H1 (cell line): ENCODE measurements around the gene SNRPE. TPM values are rescaled to one million over a fixed set of nuclear protein-coding genes. Genes with fewer than 3 reads are reported as not detected.

Experiments used
- CTCF ChIA-PET: fragments of 300-600 bp; sonication (Branson Sonifier 250); formaldehyde crosslinking; loops from one replicate; lab custom pipeline; 2021; ENCODE audit not compliant: partially characterized antibody; lab: Charles Lee
- POLR2A ChIA-PET: fragments of 300-600 bp; sonication (Branson Sonifier 250); formaldehyde crosslinking; loops from one replicate; lab custom pipeline; 2021; ENCODE audit warnings: inconsistent platforms; ENCODE audit not compliant: partially characterized antibody; lab: Charles Lee
- DNase-seq, 2 experiments: peaks; one replicate each; pipeline versions ENCODE4 v3.0.0 to v3.0.0-alpha.2; 2010 to 2022; ENCODE audit warnings: low spot score in 2 of 2, low read depth in 1 of 2, mixed read lengths in 1 of 2
- FAIRE-seq: peaks from 2 replicates; lab custom pipeline; 2011; peaks lifted over from hg19 to GRCh38; lab: Jason Lieb, UNC
- H2AFZ ChIP-seq: 2 replicates; pipeline ENCODE4 v1.8.1; 2012; ENCODE audit warnings: low read length, inconsistent platforms
- H2AK5ac ChIP-seq: 2 replicates; pipeline ENCODE4 v1.6.1; 2013; ENCODE audit warnings: low read depth, low read length
- H2BK120ac ChIP-seq: replicated peaks from 2 replicates; pipeline ENCODE3; 2013; ENCODE audit warnings: low read depth, low read length, inconsistent platforms
- H2BK12ac ChIP-seq: 2 replicates; pipeline ENCODE4 v1.6.1; 2013; ENCODE audit warnings: low read depth, low read length
- H2BK15ac ChIP-seq: 2 replicates; pipeline ENCODE4 v1.6.1; 2013; ENCODE audit warnings: low read length
- H2BK20ac ChIP-seq: 2 replicates; pipeline ENCODE4 v1.6.1; 2013; ENCODE audit warnings: low read length
- H2BK5ac ChIP-seq: 2 replicates; pipeline ENCODE4 v1.6.1; 2013; ENCODE audit warnings: low read depth, low read length
- H3K14ac ChIP-seq: 2 replicates; pipeline ENCODE4 v1.6.1; 2013; ENCODE audit warnings: inconsistent platforms; ENCODE audit not compliant: insufficient read length
- H3K18ac ChIP-seq: 2 replicates; pipeline ENCODE4 v1.6.1; 2013; ENCODE audit warnings: low read length; ENCODE audit errors: extremely low read depth
- H3K23ac ChIP-seq: 2 replicates; pipeline ENCODE4 v1.6.1; 2013; ENCODE audit warnings: inconsistent platforms; ENCODE audit not compliant: insufficient read length
- H3K23me2 ChIP-seq: 2 replicates; pipeline ENCODE4 v1.6.1; 2013; ENCODE audit warnings: low read depth, low read length
- H3K27ac ChIP-seq: 2 replicates; pipeline ENCODE4 v1.6.1; 2011; ENCODE audit warnings: low read depth, low read length, inconsistent platforms
- H3K27me3 ChIP-seq, 4 experiments: replicated peaks in 1 of 4; 1 replicate in 1 of 4; 2 replicates in 3 of 4; pipeline versions ENCODE4 v1.6.1 to v1.8.1; 2011 to 2013; ENCODE audit warnings: low read length in 3 of 4, mild to moderate bottlenecking in 3 of 4, inconsistent platforms in 2 of 4, mixed read lengths in 2 of 4, moderate library complexity in 1 of 4; ENCODE audit not compliant: control insufficient read depth in 3 of 4, insufficient read depth in 3 of 4; ENCODE audit errors: extremely low read depth in 1 of 4
- H3K36me3 ChIP-seq, 4 experiments: 2 replicates each; pipeline versions ENCODE4 v1.6.1 to v1.8.1; 2011 to 2013; ENCODE audit warnings: mild to moderate bottlenecking in 4 of 4, low read length in 3 of 4, moderate library complexity in 2 of 4, control low read depth in 1 of 4, inconsistent platforms in 1 of 4; ENCODE audit not compliant: insufficient read depth in 4 of 4, control insufficient read depth in 2 of 4
- H3K4ac ChIP-seq: replicated peaks from 2 replicates; pipeline ENCODE3; 2013; ENCODE audit warnings: low read length, low read depth, mixed read lengths, inconsistent platforms; ENCODE audit not compliant: insufficient read length
- H3K4me1 ChIP-seq, 4 experiments: replicated peaks in 1 of 4; 1 replicate in 1 of 4; 2 replicates in 3 of 4; pipeline versions ENCODE4 v1.6.1 to v1.8.1; 2011 to 2013; ENCODE audit warnings: low read length in 3 of 4, inconsistent platforms in 2 of 4, mixed read lengths in 1 of 4; ENCODE audit not compliant: insufficient read depth in 4 of 4, control insufficient read depth in 3 of 4
- H3K4me2 ChIP-seq, 2 experiments: 2 replicates each; pipeline versions ENCODE4 v1.6.1 to v1.8.1; 2011 to 2013; ENCODE audit warnings: low read depth in 2 of 2, low read length in 2 of 2, control low read depth in 1 of 2, inconsistent platforms in 1 of 2, mild to moderate bottlenecking in 1 of 2; ENCODE audit not compliant: insufficient read depth in 1 of 2
- H3K4me3 ChIP-seq, 4 experiments: fragments of 200-600, 300-600 bp in 1 of 4; sonication (generic), shearing (Covaris generic), sonication (Bioruptor Twin) in 1 of 4; 2 replicates each; pipeline versions ENCODE4 v1.5.1 to v1.8.1; 2011 to 2016; ENCODE audit warnings: low read length in 4 of 4, low read depth in 3 of 4, control low read depth in 2 of 4, inconsistent platforms in 2 of 4, mild to moderate bottlenecking in 2 of 4, mixed read lengths in 1 of 4, moderate library complexity in 1 of 4; ENCODE audit not compliant: insufficient read depth in 2 of 4; ENCODE audit errors: extremely low read depth in 1 of 4
- H3K56ac ChIP-seq: replicated peaks from 2 replicates; pipeline ENCODE3; 2013; ENCODE audit warnings: low read depth, mild to moderate bottlenecking, mixed read lengths, low read length, inconsistent platforms; ENCODE audit not compliant: insufficient read length
- H3K79me1 ChIP-seq: 2 replicates; pipeline ENCODE4 v1.6.1; 2013; ENCODE audit warnings: low read depth, low read length, control low read depth
- H3K79me2 ChIP-seq, 2 experiments: 2 replicates each; pipeline versions ENCODE4 v1.6.1 to v1.8.1; 2012 to 2013; ENCODE audit warnings: low read length in 2 of 2, mild to moderate bottlenecking in 2 of 2, inconsistent platforms in 1 of 2; ENCODE audit not compliant: insufficient read depth in 2 of 2, control insufficient read depth in 1 of 2
- H3K9ac ChIP-seq, 4 experiments: replicated peaks in 1 of 4; 1 replicate in 1 of 4; 2 replicates in 3 of 4; pipeline versions ENCODE4 v1.6.1 to v1.8.1; 2011 to 2013; ENCODE audit warnings: low read depth in 3 of 4, low read length in 3 of 4, control low read depth in 2 of 4, mild to moderate bottlenecking in 2 of 4, moderate library complexity in 2 of 4, inconsistent platforms in 1 of 4; ENCODE audit errors: extremely low read depth in 1 of 4
- H3K9me3 ChIP-seq, 2 experiments: 2 replicates each; pipeline versions ENCODE4 v1.6.1 to v1.8.1; 2012 to 2013; ENCODE audit warnings: mild to moderate bottlenecking in 2 of 2, moderate library complexity in 2 of 2, control low read depth in 1 of 2, inconsistent platforms in 1 of 2, low read depth in 1 of 2, low read length in 1 of 2, mixed read lengths in 1 of 2; ENCODE audit not compliant: insufficient read depth in 2 of 2
- H4K20me1 ChIP-seq, 2 experiments: replicated peaks in 1 of 2; 2 replicates each; pipeline versions ENCODE3 to v1.8.1; 2011 to 2013; ENCODE audit warnings: inconsistent platforms in 2 of 2, low read length in 2 of 2, mild to moderate bottlenecking in 1 of 2; ENCODE audit not compliant: insufficient read depth in 2 of 2, control insufficient read depth in 1 of 2
- H4K5ac ChIP-seq: 2 replicates; pipeline ENCODE4 v1.6.1; 2013; ENCODE audit warnings: low read length, low read depth, mixed read lengths, inconsistent platforms; ENCODE audit not compliant: insufficient read length
- H4K8ac ChIP-seq: 2 replicates; pipeline ENCODE4 v1.8.0; 2013; ENCODE audit warnings: mild to moderate bottlenecking, moderate library complexity, low read length, inconsistent platforms; ENCODE audit not compliant: insufficient read depth; ENCODE audit errors: extremely low read depth
- H4K91ac ChIP-seq: replicated peaks from 2 replicates; pipeline ENCODE3; 2013; ENCODE audit warnings: low read length, mixed read lengths, inconsistent platforms; ENCODE audit not compliant: insufficient read length
- ASH2L ChIP-seq: fragments of 200-600, 300-600 bp; sonication (generic); IDR thresholded peaks from one replicate; pipeline ENCODE4 v1.7.1; 2017; ENCODE audit warnings: low read length
- CHD1 ChIP-seq: IDR thresholded peaks from 2 replicates; pipeline ENCODE4 v1.6.1; 2012; ENCODE audit warnings: low read depth, low read length, improper control_type of control experiment
- EGR1 ChIP-seq: IDR thresholded peaks from 2 replicates; pipeline ENCODE4 v1.6.1; 2011; ENCODE audit warnings: low read depth, low read length, borderline replicate concordance
- EZH2 ChIP-seq: fragments of 200-600 bp; sonication (generic); IDR thresholded peaks from 2 replicates; pipeline ENCODE4 v1.7.1; 2012; ENCODE audit warnings: low read depth, mild to moderate bottlenecking, moderate library complexity, low read length, inconsistent platforms; ENCODE audit not compliant: severe bottlenecking
- GTF2F1 ChIP-seq: IDR thresholded peaks from 2 replicates; pipeline ENCODE4 v1.6.1; 2012; ENCODE audit warnings: low read depth, low read length, improper control_type of control experiment, borderline replicate concordance
- NANOG ChIP-seq: IDR thresholded peaks from 2 replicates; pipeline ENCODE4 v1.6.1; 2011; ENCODE audit warnings: low read length, low read depth, mild to moderate bottlenecking, inconsistent platforms; ENCODE audit not compliant: insufficient read depth, poor library complexity, severe bottlenecking
- RAD21 ChIP-seq, 2 experiments: IDR thresholded peaks in 1 of 2; conservative IDR thresholded peaks in 1 of 2; 2 replicates each; pipeline ENCODE4 v1.6.1; 2011; ENCODE audit warnings: low read depth in 2 of 2, low read length in 2 of 2, improper control_type of control experiment in 1 of 2, inconsistent platforms in 1 of 2, mild to moderate bottlenecking in 1 of 2, moderate library complexity in 1 of 2
- SP1 ChIP-seq: IDR thresholded peaks from 2 replicates; pipeline ENCODE4 v1.6.1; 2011; ENCODE audit warnings: low read depth, low read length
- SP2 ChIP-seq: IDR thresholded peaks from 2 replicates; pipeline ENCODE4 v1.6.1; 2012; ENCODE audit warnings: mild to moderate bottlenecking, low read length, inconsistent platforms
- SUZ12 ChIP-seq: fragments of 200-600 bp; sonication (generic); IDR thresholded peaks from 2 replicates; pipeline ENCODE4 v1.6.1; 2012; ENCODE audit warnings: mild to moderate bottlenecking, inconsistent platforms, low read length, moderate library complexity, mixed read lengths
- WGBS, 2 experiments: shearing (Covaris generic) in 1 of 2; methylation state at CpG; one replicate each; pipeline versions ENCODE4 v1.1.6 to v1.1.7; 2013 to 2015; ENCODE audit warnings: low lambda C conversion rate in 2 of 2, mixed read lengths in 2 of 2, inconsistent platforms in 1 of 2, low coverage in 1 of 2, missing lambda C conversion rate in 1 of 2; ENCODE audit not compliant: insufficient replicate concordance in 2 of 2, insufficient coverage in 1 of 2, insufficient read length in 1 of 2; ENCODE audit errors: extremely low coverage in 1 of 2, missing lambda C conversion rate in 1 of 2; 5-methylcytosine and 5-hydroxymethylcytosine counted together
- polyA plus RNA-seq, 7 experiments: library from polyadenylated mRNA; depleted of rRNA in 3 of 7; stranded (reverse) in 5 of 7; unstranded in 2 of 7; fragments of >200 nt in 5 of 7; fragments of 200-250 nt in 2 of 7; gene quantifications; 1 replicate in 5 of 7; 2 replicates in 1 of 7; 4 replicates in 1 of 7; pipeline versions ENCODE4 v1.2.1 to v1.2.3, GENCODE V29; 2011 to 2013; ENCODE audit warnings: missing spikeins in 2 of 7, mixed read lengths in 2 of 7
- total RNA-seq: library from RNA; stranded (reverse); fragmentation: NEBNext Ultra II Directional; extraction: Animal tissue kit (Norgen Biotek cat#: 25700); gene quantifications from 2 replicates; pipeline ENCODE4 v1.2.1, GENCODE V29; 2021
- TF ChIP-seq, protein P1 (sequence below): IDR thresholded peaks from 2 replicates; pipeline ENCODE4 v1.6.1; 2011; ENCODE audit warnings: low read length, improper control_type of control experiment

Gene SNRPE
- total and polyA plus RNA-seq, 2 of the 8 experiments (the other 6 are each of a cell fraction or from before 2014, with no cell fraction given), result 416 to 461 TPM

DNA sequence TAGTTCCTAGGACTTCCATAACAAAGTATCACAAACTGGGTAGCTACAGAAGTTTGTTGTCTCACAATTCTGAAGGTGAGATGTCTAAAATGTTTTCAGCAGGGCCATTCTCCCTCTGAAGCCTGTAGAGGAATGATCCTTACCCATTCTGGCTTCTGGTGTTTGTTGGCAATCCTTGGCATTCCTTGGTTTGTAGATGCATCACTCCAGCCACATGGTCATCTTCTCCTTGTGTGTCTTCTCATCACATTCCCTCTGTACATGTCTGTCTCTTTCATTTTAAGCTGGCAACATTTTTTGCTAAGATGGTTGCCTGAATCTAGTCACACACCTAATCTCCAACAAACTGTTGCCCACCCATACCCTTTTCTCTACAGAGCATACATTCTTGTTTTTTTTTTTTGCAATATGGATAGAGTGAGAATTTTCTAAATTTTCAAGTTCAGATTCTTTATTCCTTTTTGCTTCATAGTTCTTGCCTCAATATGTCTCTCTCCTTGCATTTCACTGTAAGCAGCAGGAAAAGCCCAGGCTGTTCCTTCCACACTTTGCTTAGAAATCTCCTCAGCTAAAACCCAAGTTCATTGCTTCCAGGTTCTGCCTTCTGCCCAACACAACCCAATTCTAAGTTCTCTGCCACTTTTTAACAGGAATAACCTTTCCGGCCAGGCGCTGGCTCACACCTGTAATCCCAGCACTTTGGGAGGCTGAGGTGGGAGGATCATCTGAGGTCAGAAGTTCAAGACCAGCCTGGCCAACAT is 47.6 kb upstream of the SNRPE start:
- H3K4ac ChIP-seq, result no peak overlapping the region
- H3K9ac ChIP-seq, result no peak overlapping the region
- H2BK15ac ChIP-seq, result no peak overlapping the region
- 100% methylated on average over 2 of the region's 2 CpGs; no CpG with 5 or more reads in 1 of the 2 experiments for WGBS, 2 experiments
- H2BK12ac ChIP-seq, result no peak overlapping the region
- H4K5ac ChIP-seq, result no peak overlapping the region
- no peak overlapping the region for H3K56ac ChIP-seq
- FAIRE-seq (no peak), DNase-seq (no peak)
- no peak overlapping the region for H2BK5ac ChIP-seq
- no peaks in the 10 kb centered on the region for H3K23me2 ChIP-seq
- H2BK120ac ChIP-seq, result no peak overlapping the region
- no peak overlapping the region for H2BK20ac ChIP-seq
- H2AK5ac ChIP-seq, result no peak overlapping the region
- no peak overlapping the region for H3K23ac ChIP-seq
- no peak overlapping the region for H3K4me2 ChIP-seq
- H3K36me3 ChIP-seq, result peaks cover 5 to 35% (median 11%) of the 10 kb centered on the region in 4 experiments; a peak in 7 of 8 replicates
- CTCF ChIA-PET, result no interaction called here
- H3K79me2 ChIP-seq, result peaks cover 0 to 24% of the 10 kb centered on the region in 2 experiments; a peak in 1 of 4 replicates
- H4K91ac ChIP-seq, result no peak overlapping the region
- H3K27ac ChIP-seq, result no peak overlapping the region
- H4K8ac ChIP-seq, result no peak overlapping the region
- no peaks in the 10 kb centered on the region for H3K9me3 ChIP-seq
- H3K27me3 ChIP-seq, result no peaks in the 10 kb centered on the region
- peaks cover 2% of the 10 kb centered on the region in 2 experiments for H4K20me1 ChIP-seq
- H3K14ac ChIP-seq, result no peak overlapping the region
- no peaks in the 10 kb centered on the region; the same call in 1 of the 2 replicates for H3K79me1 ChIP-seq
- POLR2A ChIA-PET, result interaction anchor here (0.6 to 1.3 kb wide), 3 partner anchors 10 to 30 kb away, joined by 3 to 4 read pairs (median 3); no protein-coding TSS in a partner anchor
- H2AFZ ChIP-seq, result no peak overlapping the region
- H3K4me1 ChIP-seq, result no peaks in the 10 kb centered on the region
- H3K18ac ChIP-seq, result no peak overlapping the region
- H3K4me3 ChIP-seq, result no peak overlapping the region
- TF ChIP-seq SP2, result no peak
- no peak for TF ChIP-seq NANOG
- TF ChIP-seq CHD1, result no peak
- TF ChIP-seq SP1, result no peak
- no peak for TF ChIP-seq RAD21 (IDR thresholded peaks at IDR 0.05 in 1 of 2, conservative IDR thresholded peaks at IDR 0.05 in 1 of 2; ENCODE audit: low read depth in 2 of 2, low read length in 2 of 2)
- TF ChIP-seq, protein P1, sequence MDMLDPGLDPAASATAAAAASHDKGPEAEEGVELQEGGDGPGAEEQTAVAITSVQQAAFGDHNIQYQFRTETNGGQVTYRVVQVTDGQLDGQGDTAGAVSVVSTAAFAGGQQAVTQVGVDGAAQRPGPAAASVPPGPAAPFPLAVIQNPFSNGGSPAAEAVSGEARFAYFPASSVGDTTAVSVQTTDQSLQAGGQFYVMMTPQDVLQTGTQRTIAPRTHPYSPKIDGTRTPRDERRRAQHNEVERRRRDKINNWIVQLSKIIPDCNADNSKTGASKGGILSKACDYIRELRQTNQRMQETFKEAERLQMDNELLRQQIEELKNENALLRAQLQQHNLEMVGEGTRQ, result no peak
- TF ChIP-seq GTF2F1, result no peak
- TF ChIP-seq EZH2, result no peak
- TF ChIP-seq EGR1, result no peak
- no peak for TF ChIP-seq SUZ12
- TF ChIP-seq ASH2L, result no peak
